HCT116 (cell line): ENCODE results near the gene IL1RAP. TPM values are rescaled to one million over a fixed set of nuclear protein-coding genes. Genes with fewer than 3 reads are reported as not detected.

Experiments used
- ATAC-seq: fragments of 200-7000 bp; cut with Tn5 transposase; 2 replicates; pipeline ENCODE4 v1.9.1; 2020; ENCODE audit warnings: mild to moderate bottlenecking, moderate library complexity
- BruUV-seq: library from RNA; stranded (reverse); fragments of 400-500 nt; replicated peaks from 2 replicates; lab custom pipeline; 2021; lab: Mats Ljungman, UMichigan
- CTCF ChIA-PET: fragments of 300-600 bp; sonication (Branson Sonifier 250); formaldehyde crosslinking; loops from one replicate; lab custom pipeline; 2021; ENCODE audit warnings: antibody characterized with exemption; lab: Charles Lee
- POLR2A ChIA-PET: fragments of 300-600, 350-600 bp; sonication (Branson Sonifier 250); formaldehyde crosslinking; loops from one replicate; lab custom pipeline; 2021; ENCODE audit warnings: antibody characterized with exemption; lab: Charles Lee
- RAD21 ChIA-PET, 2 experiments: fragments of 300-600 bp; sonication (Branson Sonifier 250); formaldehyde crosslinking; loops; one replicate each; lab custom pipeline; 2023; ENCODE audit warnings: low total read pairs in 2 of 2; ENCODE audit not compliant: uncharacterized antibody in 2 of 2, unreplicated experiment in 2 of 2, low non-redundant PET in 1 of 2; lab: Charles Lee
- DNase-seq: peaks from one replicate; pipeline ENCODE4 v3.0.0-alpha.2; 2010; ENCODE audit warnings: low read depth, low spot score
- H2AFZ ChIP-seq: fragments of 200-600 bp; shearing (Covaris generic), sonication (generic); 2 replicates; pipeline ENCODE4 v1.6.1; 2017; ENCODE audit warnings: low read depth, mixed run types, mixed read lengths, antibody characterized with exemption, low read length; ENCODE audit not compliant: poor library complexity, severe bottlenecking
- H3K27ac ChIP-seq: 2 replicates; pipeline ENCODE4 v1.5.1; 2012; ENCODE audit warnings: low read depth, low read length
- H3K27me3 ChIP-seq: fragments of 200-600 bp; sonication (generic); 2 replicates; pipeline ENCODE4 v1.6.1; 2016; ENCODE audit warnings: mixed run types, low read length, mixed read lengths; ENCODE audit not compliant: insufficient read depth
- H3K36me3 ChIP-seq, 2 experiments: fragments of 200-500 bp in 1 of 2; fragments of 200-600 bp in 1 of 2; sonication (Bioruptor generic) in 1 of 2; sonication (generic) in 1 of 2; 2 replicates each; pipeline versions ENCODE4 v1.5.1 to v1.6.1; 2014 to 2016; ENCODE audit warnings: low read length in 2 of 2, inconsistent platforms in 1 of 2, mixed read lengths in 1 of 2, mixed run types in 1 of 2; ENCODE audit not compliant: insufficient read depth in 2 of 2, control insufficient read depth in 1 of 2
- H3K4me1 ChIP-seq, 2 experiments: fragments of 200-600 bp in 1 of 2; sonication (generic) in 1 of 2; 2 replicates each; pipeline versions ENCODE4 v1.5.1 to v1.6.1; 2012 to 2017; ENCODE audit warnings: low read length in 2 of 2, inconsistent platforms in 1 of 2, mild to moderate bottlenecking in 1 of 2, mixed read lengths in 1 of 2, mixed run types in 1 of 2, moderate library complexity in 1 of 2; ENCODE audit not compliant: insufficient read depth in 2 of 2, control insufficient read depth in 1 of 2
- H3K4me2 ChIP-seq: fragments of 200-600 bp; sonication (generic); 2 replicates; pipeline ENCODE4 v1.6.1; 2017; ENCODE audit warnings: mixed run types, low read length, mixed read lengths
- H3K4me3 ChIP-seq, 2 experiments: fragments of 200-600 bp in 1 of 2; sonication (generic) in 1 of 2; replicated peaks in 1 of 2; 2 replicates each; pipeline ENCODE4 v1.5.1; 2011 to 2016; ENCODE audit warnings: low read length in 2 of 2, control low read depth in 1 of 2, low read depth in 1 of 2, mild to moderate bottlenecking in 1 of 2, mixed read lengths in 1 of 2, mixed run types in 1 of 2
- H3K79me2 ChIP-seq: fragments of 200-600 bp; sonication (generic); 2 replicates; pipeline ENCODE4 v1.6.1; 2017; ENCODE audit warnings: mild to moderate bottlenecking, mixed run types, low read length, moderate library complexity, mixed read lengths; ENCODE audit not compliant: insufficient read depth
- H3K9ac ChIP-seq: fragments of 200-600 bp; sonication (generic); 2 replicates; pipeline ENCODE4 v1.6.1; 2016; ENCODE audit warnings: low read length, mixed read lengths
- H3K9me2 ChIP-seq: fragments of 200-600 bp; sonication (generic), shearing (Covaris generic); 2 replicates; pipeline ENCODE4 v1.6.1; 2017; ENCODE audit warnings: mixed run types, mild to moderate bottlenecking, moderate library complexity; ENCODE audit not compliant: insufficient read depth
- H3K9me3 ChIP-seq, 2 experiments: fragments of 200-500 bp in 1 of 2; fragments of 200-600 bp in 1 of 2; sonication (Bioruptor generic) in 1 of 2; sonication (generic) in 1 of 2; 2 replicates each; pipeline ENCODE4 v1.6.1; 2014 to 2017; ENCODE audit warnings: low read length in 2 of 2, mixed read lengths in 2 of 2, inconsistent platforms in 1 of 2, low read depth in 1 of 2, mild to moderate bottlenecking in 1 of 2, mixed run types in 1 of 2, moderate library complexity in 1 of 2; ENCODE audit not compliant: control insufficient read depth in 1 of 2, insufficient read depth in 1 of 2
- H4K20me1 ChIP-seq: fragments of 200-600 bp; sonication (generic), shearing (Covaris generic); 2 replicates; pipeline ENCODE4 v1.6.1; 2017; ENCODE audit warnings: mixed run types, mild to moderate bottlenecking, moderate library complexity; ENCODE audit not compliant: insufficient read depth
- CEBPB ChIP-seq: IDR thresholded peaks from 2 replicates; pipeline ENCODE4 v1.6.1; 2012; ENCODE audit warnings: low read depth
- EGR1 ChIP-seq: IDR thresholded peaks from 2 replicates; pipeline ENCODE4 v1.6.1; 2012; ENCODE audit warnings: low read depth
- ELF1 ChIP-seq: IDR thresholded peaks from 2 replicates; pipeline ENCODE4 v1.6.1; 2012; ENCODE audit warnings: low read depth, borderline replicate concordance
- EZH2 ChIP-seq: fragments of 200-600 bp; sonication (generic); IDR thresholded peaks from 2 replicates; pipeline ENCODE4 v1.6.1; 2017; ENCODE audit warnings: antibody characterized with exemption, mixed run types
- EZH2phosphoT487 ChIP-seq: fragments of 200-600 bp; IDR thresholded peaks from 2 replicates; pipeline ENCODE4 v1.6.1; 2018; ENCODE audit warnings: antibody characterized with exemption, borderline replicate concordance
- FOSL1 ChIP-seq: IDR thresholded peaks from 2 replicates; pipeline ENCODE4 v1.6.1; 2012; ENCODE audit warnings: low read depth
- JUND ChIP-seq: IDR thresholded peaks from 2 replicates; pipeline ENCODE4 v1.6.1; 2012
- POLR2A ChIP-seq: IDR thresholded peaks from 2 replicates; pipeline ENCODE4 v1.7.0; 2011; ENCODE audit warnings: borderline replicate concordance; ENCODE audit not compliant: insufficient read depth, insufficient read length; ENCODE audit errors: extremely low read depth
- POLR2AphosphoS5 ChIP-seq: IDR thresholded peaks from 2 replicates; pipeline ENCODE4 v1.6.1; 2011; ENCODE audit warnings: mild to moderate bottlenecking, low read depth, low read length, moderate library complexity
- SIN3A ChIP-seq: IDR thresholded peaks from 2 replicates; pipeline ENCODE4 v1.6.1; 2012; ENCODE audit warnings: low read depth
- SRF ChIP-seq: IDR thresholded peaks from 2 replicates; pipeline ENCODE4 v1.6.1; 2012; ENCODE audit warnings: low read depth
- YY1 ChIP-seq: IDR thresholded peaks from 2 replicates; pipeline ENCODE4 v1.6.1; 2011; ENCODE audit warnings: low read length, low read depth, moderate library complexity, mild to moderate bottlenecking; ENCODE audit not compliant: insufficient replicate concordance; ENCODE audit errors: extremely low read depth
- ZNF274 ChIP-seq: fragments of 200-500 bp; sonication (Bioruptor generic); IDR thresholded peaks from 2 replicates; pipeline ENCODE4 v1.6.1; 2014; ENCODE audit warnings: mild to moderate bottlenecking, low read depth, low read length, inconsistent platforms
- intact Hi-C: fragments of 100-400 bp; cut with micrococcal nuclease; formaldehyde crosslinking; loops from 2 replicates; pipeline ENCODE4 v1.10.0; 2022
- total RNA-seq: library from RNA; stranded (reverse); gene quantifications from one replicate; pipeline ENCODE4 v1.2.1, GENCODE V29; 2021; ENCODE audit not compliant: unreplicated experiment
- TF ChIP-seq, protein P1 (sequence below): IDR thresholded peaks from 2 replicates; pipeline ENCODE4 v1.6.1; 2012
- TF ChIP-seq, protein P2 (sequence below): IDR thresholded peaks from 2 replicates; pipeline ENCODE4 v1.6.1; 2012
- TF ChIP-seq, protein P3 (sequence below): IDR thresholded peaks from 2 replicates; pipeline ENCODE4 v1.6.1; 2012; ENCODE audit warnings: low read depth
- TF ChIP-seq, protein P4 (sequence below): IDR thresholded peaks from 2 replicates; pipeline ENCODE4 v1.6.1; 2011; ENCODE audit warnings: mild to moderate bottlenecking, low read length, moderate library complexity; ENCODE audit not compliant: insufficient replicate concordance; ENCODE audit errors: extremely low read depth

Gene IL1RAP
- total RNA-seq, 1 experiment from 2014 or later = 5.8 TPM

DNA sequence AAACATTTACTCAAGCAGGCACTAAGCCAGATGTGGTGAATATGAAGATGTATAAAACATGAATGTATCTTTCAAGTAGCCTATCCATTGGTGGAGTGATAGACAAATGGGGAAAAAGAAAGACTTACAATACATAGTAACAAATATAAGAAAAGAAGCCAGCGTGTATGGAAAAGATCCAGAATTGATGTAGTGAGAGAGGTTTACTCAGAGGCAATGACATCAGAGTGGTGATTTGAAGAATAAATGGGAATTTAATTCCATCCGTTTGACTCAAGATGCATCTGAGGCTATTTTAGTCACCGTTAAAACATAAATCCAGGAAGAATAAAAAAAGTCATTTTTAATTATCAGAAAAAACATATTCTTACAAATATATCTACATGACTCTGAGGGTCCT is 162.6 kb downstream of the IL1RAP start:
- Histone ChIP-seq H3K36me3 (no peaks in the 10 kb centered on the region), H2AFZ (no peak overlapping the region), H3K27me3 (no peaks in the 10 kb centered on the region), H3K4me3 (no peak overlapping the region), H4K20me1 (no peaks in the 10 kb centered on the region), H3K9ac (no peak overlapping the region), H3K27ac (no peak overlapping the region), H3K9me2 (no peaks in the 10 kb centered on the region), H3K4me1 (no peaks in the 10 kb centered on the region), H3K79me2 (no peaks in the 10 kb centered on the region), H3K4me2 (no peak overlapping the region), H3K9me3 (no peaks in the 10 kb centered on the region)
- DNase-seq = no peak
- ChIA-PET POLR2A (no interaction called here), CTCF (interaction anchor here (1.2 kb wide), 1 partner anchor 24 kb away, joined by 4 read pairs; no protein-coding TSS in a partner anchor), RAD21 (no interaction called here)
- no peak for TF ChIP-seq YY1
- TF ChIP-seq POLR2AphosphoS5 = no peak
- no peak for TF ChIP-seq ELF1
- TF ChIP-seq, protein P1, sequence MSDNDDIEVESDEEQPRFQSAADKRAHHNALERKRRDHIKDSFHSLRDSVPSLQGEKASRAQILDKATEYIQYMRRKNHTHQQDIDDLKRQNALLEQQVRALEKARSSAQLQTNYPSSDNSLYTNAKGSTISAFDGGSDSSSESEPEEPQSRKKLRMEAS = no peak
- TF ChIP-seq, protein P2, sequence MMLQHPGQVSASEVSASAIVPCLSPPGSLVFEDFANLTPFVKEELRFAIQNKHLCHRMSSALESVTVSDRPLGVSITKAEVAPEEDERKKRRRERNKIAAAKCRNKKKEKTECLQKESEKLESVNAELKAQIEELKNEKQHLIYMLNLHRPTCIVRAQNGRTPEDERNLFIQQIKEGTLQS = no peak
- TF ChIP-seq SRF = no peak
- TF ChIP-seq, protein P3, sequence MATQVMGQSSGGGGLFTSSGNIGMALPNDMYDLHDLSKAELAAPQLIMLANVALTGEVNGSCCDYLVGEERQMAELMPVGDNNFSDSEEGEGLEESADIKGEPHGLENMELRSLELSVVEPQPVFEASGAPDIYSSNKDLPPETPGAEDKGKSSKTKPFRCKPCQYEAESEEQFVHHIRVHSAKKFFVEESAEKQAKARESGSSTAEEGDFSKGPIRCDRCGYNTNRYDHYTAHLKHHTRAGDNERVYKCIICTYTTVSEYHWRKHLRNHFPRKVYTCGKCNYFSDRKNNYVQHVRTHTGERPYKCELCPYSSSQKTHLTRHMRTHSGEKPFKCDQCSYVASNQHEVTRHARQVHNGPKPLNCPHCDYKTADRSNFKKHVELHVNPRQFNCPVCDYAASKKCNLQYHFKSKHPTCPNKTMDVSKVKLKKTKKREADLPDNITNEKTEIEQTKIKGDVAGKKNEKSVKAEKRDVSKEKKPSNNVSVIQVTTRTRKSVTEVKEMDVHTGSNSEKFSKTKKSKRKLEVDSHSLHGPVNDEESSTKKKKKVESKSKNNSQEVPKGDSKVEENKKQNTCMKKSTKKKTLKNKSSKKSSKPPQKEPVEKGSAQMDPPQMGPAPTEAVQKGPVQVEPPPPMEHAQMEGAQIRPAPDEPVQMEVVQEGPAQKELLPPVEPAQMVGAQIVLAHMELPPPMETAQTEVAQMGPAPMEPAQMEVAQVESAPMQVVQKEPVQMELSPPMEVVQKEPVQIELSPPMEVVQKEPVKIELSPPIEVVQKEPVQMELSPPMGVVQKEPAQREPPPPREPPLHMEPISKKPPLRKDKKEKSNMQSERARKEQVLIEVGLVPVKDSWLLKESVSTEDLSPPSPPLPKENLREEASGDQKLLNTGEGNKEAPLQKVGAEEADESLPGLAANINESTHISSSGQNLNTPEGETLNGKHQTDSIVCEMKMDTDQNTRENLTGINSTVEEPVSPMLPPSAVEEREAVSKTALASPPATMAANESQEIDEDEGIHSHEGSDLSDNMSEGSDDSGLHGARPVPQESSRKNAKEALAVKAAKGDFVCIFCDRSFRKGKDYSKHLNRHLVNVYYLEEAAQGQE = no peak
- no peak for TF ChIP-seq JUND
- TF ChIP-seq, protein P4, sequence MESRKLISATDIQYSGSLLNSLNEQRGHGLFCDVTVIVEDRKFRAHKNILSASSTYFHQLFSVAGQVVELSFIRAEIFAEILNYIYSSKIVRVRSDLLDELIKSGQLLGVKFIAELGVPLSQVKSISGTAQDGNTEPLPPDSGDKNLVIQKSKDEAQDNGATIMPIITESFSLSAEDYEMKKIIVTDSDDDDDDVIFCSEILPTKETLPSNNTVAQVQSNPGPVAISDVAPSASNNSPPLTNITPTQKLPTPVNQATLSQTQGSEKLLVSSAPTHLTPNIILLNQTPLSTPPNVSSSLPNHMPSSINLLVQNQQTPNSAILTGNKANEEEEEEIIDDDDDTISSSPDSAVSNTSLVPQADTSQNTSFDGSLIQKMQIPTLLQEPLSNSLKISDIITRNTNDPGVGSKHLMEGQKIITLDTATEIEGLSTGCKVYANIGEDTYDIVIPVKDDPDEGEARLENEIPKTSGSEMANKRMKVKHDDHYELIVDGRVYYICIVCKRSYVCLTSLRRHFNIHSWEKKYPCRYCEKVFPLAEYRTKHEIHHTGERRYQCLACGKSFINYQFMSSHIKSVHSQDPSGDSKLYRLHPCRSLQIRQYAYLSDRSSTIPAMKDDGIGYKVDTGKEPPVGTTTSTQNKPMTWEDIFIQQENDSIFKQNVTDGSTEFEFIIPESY = no peak
- TF ChIP-seq ZNF274 = no peak
- TF ChIP-seq SIN3A = no peak
- TF ChIP-seq FOSL1 = no peak
- no peak for TF ChIP-seq POLR2A
- TF ChIP-seq EGR1 = no peak
- no peak for TF ChIP-seq EZH2phosphoT487
- no peak for TF ChIP-seq EZH2
- no peak for TF ChIP-seq CEBPB
- intact Hi-C loops = no loop called here
- ATAC-seq = no peak
- BruUV-seq = no TSS peak
